ENCODE measurements around the gene GPC5.

GPC5 gene

GRCh38 chr13:91540158-91540736 lies 141.8 kb downstream of the GPC5 start:
- DNase-seq = no peak

- DNase-seq = no peak
These were observed 146.3 kb downstream of the GPC5 start for GRCh38 chr13:91544723-91545122.

- no peak for DNase-seq
These were observed 148.5 kb downstream of the GPC5 start for GRCh38 chr13:91546900-91547299.

GRCh38 chr13:91553584-91553983 lies 155.2 kb downstream of the GPC5 start:
- DNase-seq = no peak

GRCh38 chr13:91554101-91554500 lies 155.7 kb downstream of the GPC5 start:
- DNase-seq = no peak

GRCh38 chr13:91557328-91558090 lies 159.1 kb downstream of the GPC5 start:
- DNase-seq = no peak

- no peak for DNase-seq
These were observed 165.4 kb downstream of the GPC5 start for GRCh38 chr13:91563799-91564198.

- DNase-seq = no peak
These were observed 166.0 kb downstream of the GPC5 start for GRCh38 chr13:91564396-91564795.

- DNase-seq = no peak
These were observed 166.9 kb downstream of the GPC5 start for GRCh38 chr13:91565296-91565695.

GRCh38 chr13:91567485-91568207 lies 169.2 kb downstream of the GPC5 start:
- DNase-seq = no peak

- no peak for DNase-seq
These were observed 173.3 kb downstream of the GPC5 start for GRCh38 chr13:91571681-91572080.

GRCh38 chr13:91572439-91572838 lies 174.0 kb downstream of the GPC5 start:
- DNase-seq = no peak

- no peak for DNase-seq
These were observed 174.7 kb downstream of the GPC5 start for GRCh38 chr13:91572944-91573598.

- no peak for DNase-seq
These were observed 176.3 kb downstream of the GPC5 start for GRCh38 chr13:91574766-91575165.

- no peak for DNase-seq
These were observed 178.2 kb downstream of the GPC5 start for GRCh38 chr13:91576590-91576989.

GRCh38 chr13:91579320-91579719 lies 180.9 kb downstream of the GPC5 start:
- DNase-seq = no peak

- DNase-seq = no peak
These were observed 182.3 kb downstream of the GPC5 start for GRCh38 chr13:91580749-91581148.

GRCh38 chr13:91586609-91587008 lies 188.2 kb downstream of the GPC5 start:
- DNase-seq = no peak

GRCh38 chr13:91588541-91588940 lies 190.1 kb downstream of the GPC5 start:
- no peak for DNase-seq

- no peak for DNase-seq
These were observed 193.9 kb downstream of the GPC5 start for GRCh38 chr13:91592056-91593014.

GRCh38 chr13:91593456-91593855 lies 195.0 kb downstream of the GPC5 start:
- DNase-seq = no peak

GRCh38 chr13:91594061-91594460 lies 195.6 kb downstream of the GPC5 start:
- no peak for DNase-seq

Data from activated naive CD4-positive, alpha-beta T cell treated with anti-CD3 and anti-CD28 coated beads, Interleukin-2, amount 50 U/mL, for 16 hours (primary cell).